ENCODE results near the gene RCSD1. TPM values are rescaled to one million over a fixed set of nuclear protein-coding genes. Genes with fewer than 3 reads are reported as not detected.

RCSD1 gene
- total RNA-seq, 2 donors from 2014 or later = 33.6 to 38.7 TPM

DNA sequence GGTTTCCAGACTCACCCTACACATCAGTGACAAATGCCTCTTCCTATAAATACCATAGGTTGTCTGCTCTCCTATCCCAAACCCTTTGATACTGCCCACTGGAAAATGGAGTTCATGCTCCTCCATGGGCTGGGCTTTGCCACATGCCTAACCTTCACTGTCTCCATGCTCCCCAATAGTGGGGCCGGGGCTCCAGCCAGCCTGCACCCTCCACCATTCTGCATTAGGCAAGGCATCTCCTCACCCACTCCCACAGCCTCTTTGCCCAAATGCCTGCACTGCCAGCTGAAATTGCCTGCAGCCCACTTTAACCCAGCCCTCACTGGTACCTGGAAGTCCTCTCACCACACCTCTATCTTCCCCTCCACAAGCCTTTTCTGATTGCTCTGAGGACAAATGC is 73.5 kb downstream of the RCSD1 start:
- DNase-seq = no peak
- intact Hi-C loops (cut with DNase I) = no loop called here
- no peak for ATAC-seq

DNA sequence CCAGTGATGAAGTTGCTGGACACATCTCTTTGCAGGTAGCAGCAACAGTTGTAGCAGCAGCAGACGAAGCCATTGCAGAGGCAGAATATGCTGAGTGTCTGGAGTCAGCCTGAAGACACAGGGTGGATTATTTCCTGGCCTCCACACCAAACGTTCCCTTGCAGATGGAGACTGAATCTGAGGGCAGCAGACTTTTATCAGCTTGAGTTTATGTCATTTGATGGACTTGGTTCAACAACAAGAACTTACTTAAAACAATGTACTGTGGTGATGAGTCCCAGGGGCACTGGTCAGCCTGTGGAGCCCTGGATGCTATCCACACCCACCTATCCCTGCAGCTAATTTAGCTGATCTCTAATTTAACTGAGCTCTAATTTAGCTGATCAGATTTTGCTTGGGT is 74.7 kb downstream of the RCSD1 start:
- DNase-seq (no peak), ATAC-seq (peak in 1 of 2 donors; percentile 36)
- intact Hi-C loops (cut with DNase I) = no loop called here

DNA sequence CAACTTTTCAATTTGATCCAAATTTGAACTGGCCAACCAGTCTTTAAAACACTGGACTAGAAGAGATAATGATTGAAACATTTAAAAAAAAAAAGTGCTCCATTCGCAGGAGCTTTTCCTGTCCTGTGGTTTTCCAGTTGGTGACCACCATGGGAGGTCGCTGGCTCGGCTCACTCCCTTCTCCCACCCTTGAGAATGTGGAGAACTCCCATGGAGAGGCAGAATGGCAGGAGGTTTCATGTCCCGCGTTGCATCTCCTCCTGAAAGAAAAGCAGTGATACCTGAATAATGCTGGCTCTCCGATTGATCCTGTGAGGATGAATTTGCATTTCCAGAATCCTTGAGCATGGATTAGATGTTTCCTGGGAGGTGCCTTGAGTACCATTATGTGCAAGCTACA is 75.2 kb downstream of the RCSD1 start:
- DNase-seq = no peak
- intact Hi-C loops (cut with DNase I) = no loop called here
- ATAC-seq = no peak

DNA sequence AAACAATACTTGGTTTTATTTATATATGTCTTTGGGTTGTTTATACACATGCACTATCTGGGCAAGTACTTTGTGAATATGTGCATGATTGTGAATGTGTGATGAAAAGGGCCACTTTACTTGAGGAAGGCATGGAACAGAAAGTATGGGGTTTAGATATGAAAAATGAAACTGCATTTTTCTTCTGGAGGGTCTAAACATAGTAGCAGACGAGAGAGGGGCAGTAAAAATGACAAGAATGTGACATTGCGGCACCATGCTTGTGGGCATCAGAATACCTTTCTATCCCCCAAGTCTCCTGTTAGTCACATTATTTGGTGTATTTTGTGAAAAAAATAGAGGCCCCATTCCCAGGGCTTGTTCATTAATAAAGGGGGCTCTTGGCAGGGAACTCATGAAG is 76.3 kb downstream of the RCSD1 start:
- ATAC-seq = no peak
- DNase-seq = no peak
- intact Hi-C loops (cut with DNase I) = no loop called here

DNA sequence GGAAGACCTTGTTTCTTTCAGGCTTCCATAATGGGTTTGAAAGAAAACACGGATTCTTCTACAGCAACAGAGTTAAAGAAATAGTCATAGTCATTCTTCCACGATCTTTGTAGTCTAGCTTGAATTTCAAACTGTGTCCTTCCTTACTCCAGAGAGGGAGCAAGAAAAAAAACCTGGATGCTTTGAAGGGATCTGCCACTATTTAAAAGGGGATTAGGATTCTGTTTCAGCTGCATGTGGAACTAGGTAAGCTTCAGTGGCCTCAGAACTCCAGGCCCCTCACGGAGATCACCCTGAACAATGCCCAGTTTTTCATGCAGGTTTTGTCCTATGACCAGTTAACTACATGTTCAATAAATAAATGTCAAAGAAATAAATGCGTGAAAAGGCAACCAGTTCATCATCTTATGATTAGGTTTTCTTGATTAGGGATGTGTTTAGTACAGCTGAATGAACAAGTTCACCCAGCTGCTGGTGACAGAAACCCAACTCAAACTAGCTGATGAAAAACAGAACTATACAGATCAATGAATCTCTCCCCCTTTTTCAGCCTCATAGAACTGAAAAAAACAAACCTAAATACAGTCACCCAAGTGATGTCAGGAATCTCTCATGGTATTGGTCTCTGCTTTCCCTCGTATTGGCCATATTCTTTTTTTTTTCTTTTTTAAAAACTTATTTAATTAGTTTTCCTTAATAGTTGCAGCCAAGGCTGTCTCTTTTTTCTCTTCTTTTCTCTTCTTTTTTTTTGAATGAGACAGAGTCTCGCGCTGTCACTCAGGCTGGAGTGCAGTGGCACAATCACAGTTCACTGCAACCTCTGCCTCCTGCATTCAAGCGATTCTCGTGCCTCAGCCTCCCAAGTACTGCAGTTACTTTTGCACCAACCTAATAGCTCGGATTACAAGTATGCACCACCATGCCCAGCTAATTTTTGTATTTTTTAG is 77.2 kb downstream of the RCSD1 start:
- intact Hi-C loops (cut with DNase I) = no loop called here
- ATAC-seq (no peak), DNase-seq (no peak)

DNA sequence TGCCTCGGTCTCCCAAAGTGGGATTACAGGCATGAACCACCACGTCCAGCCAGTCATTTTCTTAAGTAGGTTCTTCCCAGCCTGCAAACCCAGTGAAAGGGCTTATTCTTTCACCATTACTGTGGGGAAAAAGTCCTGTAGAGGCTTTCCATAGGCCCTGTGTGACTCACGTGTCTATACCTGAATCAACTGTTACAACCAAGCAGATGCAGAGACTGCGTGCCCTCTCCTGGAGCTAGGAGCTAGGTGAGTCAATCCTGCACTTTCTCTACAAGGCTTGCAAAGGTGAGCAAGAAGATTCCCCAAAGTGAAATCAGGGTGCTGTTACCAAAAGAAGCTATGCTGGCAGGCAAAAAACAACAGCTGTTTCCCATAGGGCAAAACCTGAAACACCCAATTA is 77.9 kb downstream of the RCSD1 start:
- ATAC-seq (no peak), DNase-seq (no peak)
- intact Hi-C loops (cut with DNase I) = no loop called here

DNA sequence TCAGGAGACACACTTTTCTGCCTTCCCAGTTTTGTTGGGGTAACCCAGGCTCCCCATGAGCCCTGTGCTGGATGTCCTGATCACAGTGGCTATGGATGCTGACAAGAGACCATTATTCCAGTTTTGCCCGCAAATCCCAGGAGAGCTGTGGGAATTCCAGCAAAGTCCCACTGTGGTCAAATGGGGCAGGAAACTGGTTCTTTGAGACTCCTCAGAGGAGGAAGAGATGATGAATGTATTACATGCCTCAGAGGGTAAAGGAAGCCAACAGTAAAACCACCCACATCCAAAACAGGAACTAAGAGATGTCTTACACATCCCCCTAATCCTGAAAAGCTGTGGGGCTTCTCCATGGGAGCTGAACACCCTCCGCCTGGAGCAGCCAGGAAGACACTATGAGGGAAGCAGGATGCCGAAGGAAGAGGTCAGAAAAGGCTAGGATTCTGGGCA is 78.9 kb downstream of the RCSD1 start:
- no peak for ATAC-seq
- DNase-seq = no peak
- intact Hi-C loops (cut with DNase I) = no loop called here

DNA sequence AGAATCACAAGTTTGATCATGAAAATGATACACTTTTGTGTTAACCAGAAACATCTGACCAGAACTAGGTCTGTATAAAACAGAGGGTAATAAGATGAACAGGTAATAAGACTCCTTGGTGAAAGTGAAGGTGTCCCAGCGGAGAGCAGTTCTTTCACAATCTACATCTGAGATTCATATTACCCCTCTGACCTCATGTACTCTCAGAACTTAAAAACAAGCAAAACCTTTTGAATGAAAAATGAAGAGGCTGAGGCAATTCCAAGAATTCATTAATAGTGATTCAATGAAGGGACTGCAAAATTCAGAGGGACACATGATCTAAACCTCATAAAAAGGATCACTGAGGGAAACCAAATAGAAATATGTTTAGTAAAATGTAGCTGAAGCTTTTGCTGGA is 80.8 kb downstream of the RCSD1 start:
- intact Hi-C loops (cut with DNase I) = loop anchor here in 1 of 2 donors (10.0 kb wide), 1 partner anchor 224 kb away; the partner anchor contains the start of genes DCAF6 and MPC2
- ATAC-seq (no peak), DNase-seq (no peak)

DNA sequence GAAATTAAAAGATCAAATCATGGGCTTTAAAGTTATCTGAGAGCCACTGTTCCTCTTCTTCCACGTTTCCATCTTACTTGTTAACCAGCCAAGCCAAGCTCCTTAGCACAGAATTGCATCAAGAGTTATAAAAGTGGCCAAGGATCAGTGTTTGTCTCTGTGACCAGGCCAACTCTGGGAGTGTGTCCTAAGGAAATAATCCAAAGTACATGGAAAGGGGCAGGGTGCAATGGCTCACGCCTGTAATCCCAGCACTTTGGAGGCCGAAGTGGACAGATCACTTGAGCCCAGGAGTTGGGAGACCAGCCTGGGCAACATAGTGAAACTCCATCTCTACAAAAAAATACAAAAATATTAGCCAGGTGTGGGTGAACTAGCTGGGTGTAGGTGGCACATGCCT is 81.8 kb downstream of the RCSD1 start:
- intact Hi-C loops (cut with DNase I) = loop anchor here in 1 of 2 donors (10.0 kb wide), 1 partner anchor 223 kb away; the partner anchor contains the start of genes DCAF6 and MPC2
- DNase-seq = no peak
- ATAC-seq = no peak

DNA sequence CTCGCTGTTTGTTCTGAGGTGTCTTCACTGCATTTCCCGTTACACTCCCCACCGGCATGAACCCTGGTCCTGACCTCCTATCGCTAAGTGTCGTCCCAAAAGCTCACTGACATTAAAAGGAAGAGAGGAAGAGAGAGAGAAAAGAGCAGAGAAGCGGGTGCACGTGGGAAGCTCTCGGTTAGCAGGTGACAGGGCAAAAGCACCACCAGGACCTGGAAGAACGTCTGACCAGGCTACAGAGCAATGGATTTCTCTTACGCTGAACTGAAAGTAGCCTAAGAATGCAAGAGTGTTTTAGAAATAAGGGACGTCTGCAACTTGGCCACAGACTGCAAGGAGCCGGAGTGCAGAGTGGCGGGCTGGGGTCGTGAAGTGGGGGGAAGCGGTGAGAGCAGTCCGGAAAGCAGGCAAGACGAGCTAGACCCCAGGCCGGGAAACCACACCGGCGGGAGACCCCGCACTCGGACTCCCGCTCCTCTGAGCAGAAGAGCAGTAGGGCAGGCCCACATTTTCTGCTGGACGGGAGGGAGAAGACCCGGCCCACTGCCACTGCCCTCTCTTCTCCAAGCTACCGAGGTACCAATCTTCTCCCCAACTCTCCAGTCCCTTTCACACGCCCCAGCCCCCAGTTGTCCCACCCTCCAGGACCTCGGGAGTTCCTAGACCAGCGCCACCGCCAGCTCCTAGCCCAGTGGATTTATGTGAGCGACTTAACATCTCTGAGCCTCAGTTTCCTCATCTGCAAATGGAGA is 83.5 kb downstream of the RCSD1 start:
- no peak for DNase-seq

DNA sequence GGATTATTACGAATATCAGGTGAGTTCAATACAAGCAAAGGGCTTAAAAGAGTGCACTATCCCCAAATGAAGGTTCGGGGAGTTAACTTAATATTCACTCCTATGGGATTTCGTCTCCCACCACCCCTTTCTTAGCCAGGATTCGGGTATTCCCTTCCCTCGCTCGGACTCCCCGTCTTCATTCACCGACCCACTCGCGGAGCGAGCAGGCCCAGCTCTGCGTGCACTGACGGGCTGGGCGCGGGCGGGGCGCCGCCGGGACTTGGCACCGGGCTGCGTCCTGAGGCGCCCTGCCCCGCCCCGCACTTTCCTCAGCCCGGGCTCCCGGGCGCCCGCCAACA is 84.0 kb downstream of the RCSD1 start:
- ATAC-seq (peak; percentile 91), DNase-seq (peak; percentile 92)

More for the DNA sequence above, 83.5 kb downstream of the RCSD1 start:
- intact Hi-C loops (cut with DNase I) = loop anchor here in 1 of 2 donors (10.0 kb wide), 1 partner anchor 221 kb away; the partner anchor contains the start of genes DCAF6 and MPC2
- peak; percentile 1 to 2 for ATAC-seq

DNA sequence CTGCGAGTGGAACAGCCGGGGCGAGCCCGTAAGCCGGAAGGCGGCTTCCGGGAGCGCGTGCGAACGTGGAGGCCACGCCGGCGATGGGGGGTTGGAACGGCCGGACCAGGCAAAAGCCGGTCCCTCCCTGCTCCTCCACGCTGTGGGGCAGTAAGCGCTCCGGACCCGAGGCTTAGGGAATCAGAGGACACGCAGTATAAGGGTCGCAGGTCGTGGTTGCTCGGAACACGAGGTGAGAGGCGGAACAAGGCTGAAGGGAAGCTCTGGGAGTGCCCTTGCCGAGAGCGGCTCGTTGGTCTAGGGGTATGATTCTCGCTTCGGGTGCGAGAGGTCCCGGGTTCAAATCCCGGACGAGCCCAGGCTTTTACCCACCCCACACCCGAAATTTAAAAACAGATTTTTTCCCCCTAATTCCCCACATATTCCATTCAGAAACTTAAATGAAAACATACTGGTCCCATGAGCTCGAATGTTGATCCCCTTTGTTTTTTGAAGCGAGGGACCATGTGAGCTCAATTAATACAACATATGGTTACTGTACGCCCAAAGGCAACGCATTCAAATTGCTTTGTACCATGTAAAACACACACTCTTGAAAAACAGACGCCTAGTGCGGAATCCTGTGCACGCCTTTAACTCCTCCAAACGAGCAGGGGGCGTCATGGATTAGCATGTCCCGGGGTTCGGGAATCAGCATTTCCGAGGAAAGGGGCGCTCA is 84.6 kb downstream of the RCSD1 start:
- DNase-seq = peak; percentile 39

More for the DNA sequence above, 84.0 kb downstream of the RCSD1 start:
- intact Hi-C loops (cut with DNase I) = loop anchor here in 1 of 2 donors (10.0 kb wide), 1 partner anchor 221 kb away; the partner anchor contains the start of genes DCAF6 and MPC2

DNA sequence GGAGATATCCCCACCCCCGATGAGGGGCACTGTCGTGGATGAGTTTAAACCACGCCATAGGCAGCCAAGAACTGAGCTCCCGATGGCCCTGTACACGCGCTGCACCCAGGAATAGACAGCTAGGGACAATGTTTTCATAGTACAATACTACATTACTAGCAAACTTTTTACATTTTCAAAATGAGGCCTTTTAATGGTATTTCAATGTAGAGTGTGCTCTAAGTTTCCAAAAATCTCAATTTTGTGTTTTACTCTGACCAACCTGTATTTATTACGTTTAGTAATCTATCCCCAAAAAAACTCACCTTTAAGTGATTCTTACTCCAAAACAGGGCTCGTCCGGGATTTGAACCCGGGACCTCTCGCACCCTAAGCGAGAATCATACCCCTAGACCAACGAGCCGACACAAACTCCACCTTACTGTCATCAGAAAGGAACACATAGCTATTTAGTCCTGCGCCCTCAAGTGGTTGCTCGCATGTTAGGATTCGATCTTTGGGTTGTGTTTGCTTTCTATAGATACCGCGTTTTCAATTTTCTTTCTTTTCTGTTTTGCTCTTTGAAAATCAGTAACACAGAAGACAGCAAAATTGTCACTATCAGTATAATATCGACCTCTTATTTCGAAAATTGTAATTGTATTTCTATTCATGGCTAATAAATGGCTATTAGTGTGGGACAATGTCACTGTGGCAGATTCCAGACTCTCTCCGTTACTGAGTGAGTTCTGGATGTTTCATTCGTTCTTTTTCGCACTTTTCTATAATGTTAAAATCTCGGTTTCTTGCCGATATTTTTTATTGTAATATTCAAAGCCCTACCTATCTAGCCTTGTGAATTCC is 85.3 kb downstream of the RCSD1 start:
- ATAC-seq = peak; percentile 55 to 66
- peak; percentile 80 for DNase-seq
- intact Hi-C loops (cut with DNase I) = loop anchor here in 1 of 2 donors (10.0 kb wide), 1 partner anchor 219 kb away; the partner anchor contains the start of genes DCAF6 and MPC2

More for the DNA sequence above, 84.6 kb downstream of the RCSD1 start:
- peak; percentile 78 to 81 for ATAC-seq
- intact Hi-C loops (cut with DNase I) = loop anchor here in 1 of 2 donors (10.0 kb wide), 1 partner anchor 220 kb away; the partner anchor contains the start of genes DCAF6 and MPC2

DNA sequence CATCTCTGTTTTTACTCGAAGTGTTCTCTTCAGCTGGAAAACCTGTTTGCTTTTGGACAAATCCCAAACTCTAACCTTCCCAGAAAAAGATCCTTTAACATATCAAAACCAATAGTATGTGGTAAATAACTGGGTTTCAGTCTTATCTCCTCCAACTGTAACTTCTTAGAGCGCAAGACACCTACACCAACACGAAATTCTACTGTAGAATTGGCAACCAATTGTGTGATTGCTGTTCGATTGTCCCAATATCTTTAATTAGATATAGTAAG is 85.9 kb downstream of the RCSD1 start:
- intact Hi-C loops (cut with DNase I) = loop anchor here in 1 of 2 donors (10.0 kb wide), 1 partner anchor 219 kb away; the partner anchor contains the start of genes DCAF6 and MPC2
- DNase-seq = no peak
- ATAC-seq = no peak

DNA sequence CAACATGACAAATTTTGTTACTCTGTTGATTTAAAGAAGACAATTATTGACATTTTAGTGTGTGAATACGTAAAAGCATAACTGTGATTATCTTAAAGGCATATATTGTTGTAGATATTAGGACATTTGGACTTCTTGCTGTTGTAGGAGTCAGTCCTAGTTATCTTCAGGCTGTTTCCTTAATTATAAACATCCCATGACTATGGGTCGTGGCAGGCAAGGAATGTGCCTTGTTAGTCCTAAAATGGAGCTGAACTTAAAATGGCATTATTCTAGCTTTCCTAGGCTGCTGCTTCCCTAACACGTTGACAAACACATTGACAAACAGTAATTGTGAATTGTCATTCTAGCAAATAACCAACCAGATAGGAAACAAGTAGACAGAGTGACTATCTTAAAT is 87.3 kb downstream of the RCSD1 start:
- no peak for ATAC-seq
- no peak for DNase-seq
- intact Hi-C loops (cut with DNase I) = loop anchor here in 1 of 2 donors (10.0 kb wide), 1 partner anchor 217 kb away; the partner anchor contains the start of genes DCAF6 and MPC2

DNA sequence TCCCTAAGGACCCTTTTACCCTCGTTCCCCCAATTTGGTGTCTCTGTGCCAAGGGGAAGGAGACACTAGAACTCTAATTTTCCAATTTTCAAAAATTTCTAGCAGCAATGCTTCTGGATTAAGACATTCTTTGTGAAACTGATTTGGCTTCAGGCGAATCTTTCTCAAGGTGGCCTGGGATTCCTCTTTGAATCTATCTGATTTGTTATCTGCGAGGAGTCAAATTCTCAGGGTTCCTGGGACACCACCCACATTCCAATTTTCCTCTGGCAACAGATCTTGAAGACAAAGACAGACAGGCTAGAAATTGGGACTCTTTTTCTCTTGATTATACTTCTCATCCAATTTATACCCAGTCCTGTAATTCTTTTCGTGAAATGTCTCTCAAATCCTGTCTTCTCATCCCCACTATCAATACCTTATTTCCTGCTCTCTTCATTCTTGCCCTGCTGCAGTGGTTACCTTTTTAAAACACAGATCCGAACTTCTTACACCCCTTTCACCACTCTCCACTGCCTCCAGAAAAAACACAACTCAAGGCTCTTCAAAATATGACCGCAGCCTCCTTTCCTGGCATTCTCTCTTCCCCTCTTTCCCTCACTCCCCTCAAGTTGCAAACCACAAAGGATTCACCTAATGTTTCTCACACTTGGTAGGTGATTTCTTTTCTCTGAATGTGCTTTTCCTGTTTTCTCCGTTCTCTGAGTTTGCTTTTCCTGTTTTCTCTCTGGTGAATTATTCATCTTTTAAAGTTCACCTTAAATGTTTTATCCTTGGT is 89.1 kb downstream of the RCSD1 start:
- DNase-seq (no peak), ATAC-seq (no peak)
- intact Hi-C loops (cut with DNase I) = loop anchor here in 1 of 2 donors (10.0 kb wide), 1 partner anchor 216 kb away; the partner anchor contains the start of genes DCAF6 and MPC2

All from left cardiac atrium (tissue), 4 donors.